EH (cell line): ENCODE results near the gene SLC8B1.
"Not testable (repeated sequence)": the region's sequence is repeated elsewhere in the genome, so short reads cannot be mapped to it uniquely, and the experiment has no call there.

ENCODE experiments used
- DNase-seq: peaks from one replicate; pipeline ENCODE4 v3.0.0-alpha.2; 2015; ENCODE audit warnings: low read depth

The SLC8B1 gene

GRCh38 chr12:113354192-113354591, 19.3 kb upstream of the SLC8B1 start:
- not testable (repeated sequence) for DNase-seq

- DNase-seq, result no peak
Measured at GRCh38 chr12:113351089-113351488, 16.2 kb upstream of the SLC8B1 start.

DNA sequence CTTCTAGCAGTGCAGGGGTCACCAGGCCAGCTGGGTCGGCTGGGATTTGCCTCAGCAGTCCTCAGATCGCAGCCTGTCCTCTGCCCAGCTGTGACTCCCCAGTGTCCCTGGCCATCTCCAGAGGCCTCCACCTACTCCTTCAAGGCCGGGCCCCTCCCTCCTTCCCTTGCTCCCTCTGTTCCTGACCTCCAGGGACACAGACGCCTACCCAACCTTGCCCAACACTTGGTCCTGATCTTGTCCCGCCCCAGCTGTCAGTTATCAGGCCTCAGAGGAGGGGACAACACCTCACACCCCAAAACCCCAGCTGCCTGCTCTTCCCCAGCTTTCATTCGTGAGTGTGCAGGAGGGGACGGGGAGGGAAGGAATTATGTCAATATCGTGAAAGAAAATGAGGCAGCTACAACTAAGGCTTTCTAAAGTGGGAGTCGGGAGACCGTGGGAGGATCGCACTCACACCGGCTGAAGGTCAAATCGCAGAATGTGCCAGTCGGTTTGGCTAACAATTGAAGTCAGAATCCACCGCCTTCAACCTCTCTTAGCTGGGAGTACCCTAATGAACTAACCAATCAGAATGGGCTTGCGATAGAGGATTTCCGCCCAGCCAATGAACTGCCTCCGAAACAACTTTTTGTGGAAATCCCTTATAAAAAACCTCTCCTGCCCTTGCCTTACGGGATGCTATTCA, 14.1 kb upstream of the SLC8B1 start:
- DNase-seq, result no peak

DNA sequence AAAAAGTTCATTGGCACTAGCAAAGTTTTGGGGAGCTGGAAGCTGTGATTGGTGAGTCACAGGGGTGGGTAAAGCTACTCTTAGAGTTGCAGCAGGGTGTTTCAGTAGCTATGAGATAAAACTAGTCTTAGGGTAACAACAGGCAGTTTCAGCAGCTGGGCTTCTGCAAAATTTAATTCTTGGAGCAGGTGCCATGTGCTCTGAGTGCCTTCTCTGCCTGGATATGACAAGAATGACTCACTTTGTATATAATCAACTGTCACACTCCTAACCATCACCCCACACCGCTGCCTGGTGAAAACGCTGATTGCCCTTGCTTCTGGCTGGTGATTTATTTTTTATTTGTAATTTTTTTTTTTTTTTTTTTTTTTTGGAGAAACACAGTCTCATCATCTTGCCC, 13.0 kb upstream of the SLC8B1 start:
- DNase-seq, result no peak

DNA sequence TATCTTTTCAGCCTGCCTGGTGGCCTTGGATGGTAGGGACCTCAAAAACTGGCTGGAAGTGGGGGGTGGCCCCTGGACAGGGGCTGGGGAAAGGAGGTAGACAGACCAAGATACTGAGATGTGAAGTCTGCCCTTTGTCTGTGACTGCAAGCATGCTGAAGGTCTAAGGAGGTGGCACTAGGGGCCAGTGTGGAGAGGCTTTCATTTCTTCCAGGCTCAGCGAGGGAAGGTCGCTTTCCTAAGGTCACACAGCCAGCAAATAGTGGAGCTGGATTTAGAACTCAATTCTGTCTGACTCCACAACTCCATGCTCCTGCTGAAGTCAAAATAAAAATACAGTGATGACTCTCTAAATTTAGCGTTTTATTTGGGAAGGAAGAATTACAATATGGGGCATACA, 12.2 kb upstream of the SLC8B1 start:
- DNase-seq, result no peak

DNA sequence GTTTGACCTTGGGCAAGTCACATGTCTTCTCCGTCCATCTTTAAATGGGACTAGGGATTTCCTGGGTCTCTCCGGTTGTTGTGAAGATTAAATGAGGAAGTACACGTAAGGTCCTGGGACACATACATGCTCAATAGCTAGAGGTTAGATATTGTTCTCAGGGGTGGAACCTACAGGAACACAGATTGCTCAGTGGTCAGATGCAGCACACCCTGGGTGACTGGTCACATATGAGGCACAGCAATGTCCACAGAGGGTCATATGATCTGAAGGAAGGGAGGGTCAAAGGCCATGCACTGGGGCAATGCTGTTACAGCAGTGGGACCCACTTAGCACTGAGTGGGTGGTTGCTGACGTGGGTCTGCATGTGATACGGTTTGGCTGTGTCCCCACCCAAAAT, 11.4 kb upstream of the SLC8B1 start:
- no peak for DNase-seq

GRCh38 chr12:113345318-113345717, 10.4 kb upstream of the SLC8B1 start:
- DNase-seq, result no peak

DNA sequence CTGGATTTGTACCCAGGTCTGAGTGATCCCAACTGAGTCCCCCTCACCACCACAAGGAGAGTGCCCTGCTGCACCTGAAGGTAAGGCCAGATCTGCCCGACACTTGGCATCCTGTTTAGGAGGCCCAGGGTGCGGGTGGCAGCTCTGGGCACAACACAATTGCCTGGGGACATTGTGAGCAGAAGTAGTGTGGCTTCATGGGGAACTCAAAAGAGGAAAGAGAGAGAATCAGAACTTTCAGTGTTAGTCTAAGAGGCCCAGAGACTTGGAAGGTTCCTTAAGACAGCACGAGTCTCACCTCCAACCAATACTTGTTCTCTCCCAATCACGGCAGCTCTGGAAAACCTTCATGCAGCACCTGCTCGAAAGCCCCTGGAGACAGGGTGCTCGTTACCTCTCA, 6.6 kb upstream of the SLC8B1 start:
- no peak for DNase-seq

DNA sequence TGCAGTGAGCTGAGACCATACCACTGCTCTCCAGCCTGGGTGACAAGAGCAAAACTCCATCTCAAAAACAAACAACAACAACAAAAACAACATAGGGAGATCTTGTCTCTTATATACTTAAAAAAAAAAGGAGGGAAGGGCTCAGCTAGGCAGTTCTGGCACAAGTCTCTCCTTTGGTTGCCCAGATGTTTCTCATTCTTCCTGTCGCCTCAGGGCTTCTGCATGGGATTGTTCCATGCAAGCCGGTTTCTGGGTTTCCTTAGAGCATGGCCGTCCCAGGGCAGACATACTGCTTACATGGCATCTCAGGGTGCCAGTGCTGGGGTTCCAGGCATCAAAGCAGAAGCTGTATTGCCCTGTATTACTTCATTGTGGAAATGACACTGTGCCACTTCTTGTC, 5.2 kb upstream of the SLC8B1 start:
- peak; percentile 33 for DNase-seq

DNA sequence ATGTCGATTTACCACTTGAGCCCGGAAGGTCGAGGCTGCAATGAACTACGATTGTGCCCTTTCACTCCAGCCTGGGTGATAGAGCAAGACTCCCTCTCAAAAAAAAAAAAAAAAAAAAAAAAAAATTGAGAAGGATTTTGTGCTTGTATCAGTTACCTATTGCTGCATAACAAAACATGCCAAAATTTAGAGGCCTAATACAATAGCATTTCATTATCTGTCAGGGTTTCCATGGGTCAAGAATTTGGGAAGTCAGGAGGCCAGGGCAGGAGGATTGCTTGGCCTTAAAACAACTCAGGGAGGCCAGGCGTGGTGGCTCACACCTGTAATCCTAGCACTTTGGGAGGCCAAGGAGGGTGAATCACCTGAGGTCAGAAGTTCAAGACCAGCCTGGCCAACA, 4.6 kb upstream of the SLC8B1 start:
- no peak for DNase-seq

DNA sequence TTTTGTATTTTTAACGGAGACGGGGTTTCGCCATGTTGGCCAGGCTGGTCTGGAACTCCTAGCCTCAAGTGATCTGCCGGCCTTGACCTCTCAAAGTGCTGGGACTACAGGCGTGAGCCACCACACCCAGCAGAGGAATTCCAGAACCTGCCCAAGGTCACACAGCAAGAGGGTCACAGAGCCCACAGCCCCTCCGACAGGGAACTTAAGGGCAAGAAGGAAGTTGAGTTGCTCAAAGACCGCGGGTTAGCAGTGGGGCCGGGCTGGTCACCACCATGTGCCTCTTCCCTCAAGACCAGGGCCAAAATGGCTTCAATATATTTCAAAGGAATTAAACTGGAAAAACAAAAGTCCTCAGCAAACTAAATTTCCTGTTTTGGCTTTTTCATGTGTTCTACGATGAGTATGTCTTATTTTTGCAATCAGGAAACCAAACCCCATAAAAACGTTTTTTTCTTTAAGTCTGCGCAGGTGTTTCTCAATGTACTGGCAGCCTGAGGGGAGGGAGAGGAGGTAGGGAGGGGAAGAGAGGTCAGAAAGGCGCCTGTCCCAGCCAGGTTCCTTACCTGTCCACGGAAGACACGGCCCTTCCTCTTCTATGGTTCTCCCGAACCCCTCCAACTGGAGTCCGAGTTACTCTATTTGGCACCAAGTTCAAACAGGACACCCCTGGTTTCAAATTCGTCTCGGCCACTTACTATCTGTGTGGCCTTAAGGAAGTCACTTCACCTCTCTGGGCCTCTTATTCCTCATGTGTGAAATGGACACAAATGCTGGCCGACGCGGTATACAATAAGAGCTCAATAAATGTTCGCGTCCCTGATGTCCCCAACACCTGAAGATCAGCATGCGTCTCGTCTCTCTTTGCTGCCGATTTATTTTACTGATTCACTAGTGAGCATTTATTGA, 778 bp downstream of the SLC8B1 start:
- no peak for DNase-seq

GRCh38 chr12:113333418-113333750, 1.5 kb downstream of the SLC8B1 start:
- no peak for DNase-seq

DNA sequence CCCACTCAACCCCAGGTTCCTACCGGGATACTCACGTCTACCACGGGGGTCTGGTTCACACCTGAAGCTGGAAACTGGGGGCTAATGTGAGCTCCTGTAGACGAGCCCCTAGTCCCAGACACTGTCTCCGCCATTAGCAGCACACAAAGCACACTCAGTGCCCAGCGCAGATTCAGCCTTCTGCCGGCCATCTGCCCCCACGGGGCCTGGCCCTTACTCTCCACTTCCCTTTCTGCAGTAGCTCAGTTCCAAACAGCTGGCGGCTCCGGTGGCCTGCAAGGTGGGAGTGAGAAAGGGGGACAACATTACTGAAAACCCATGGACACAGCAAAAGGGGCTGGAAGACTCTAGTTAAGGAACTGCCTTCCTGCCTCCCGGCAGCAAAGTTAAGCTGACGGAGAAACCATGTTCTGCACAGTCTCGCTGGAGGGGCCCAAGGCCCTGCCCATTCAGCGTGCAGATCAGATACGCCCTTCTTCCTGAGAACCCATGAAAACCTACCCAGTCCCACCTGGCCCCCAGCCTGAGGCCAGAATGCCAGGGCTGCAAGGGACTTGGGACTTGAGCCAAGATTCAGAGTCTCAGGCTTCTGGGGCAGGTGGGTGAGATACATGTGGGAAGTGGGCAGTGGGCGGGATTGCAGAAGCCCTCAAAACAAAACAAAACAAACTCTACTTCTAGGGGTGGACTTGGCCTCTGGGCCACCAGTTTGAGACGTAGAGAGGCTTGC, 2.1 kb downstream of the SLC8B1 start:
- DNase-seq, result no peak

DNA sequence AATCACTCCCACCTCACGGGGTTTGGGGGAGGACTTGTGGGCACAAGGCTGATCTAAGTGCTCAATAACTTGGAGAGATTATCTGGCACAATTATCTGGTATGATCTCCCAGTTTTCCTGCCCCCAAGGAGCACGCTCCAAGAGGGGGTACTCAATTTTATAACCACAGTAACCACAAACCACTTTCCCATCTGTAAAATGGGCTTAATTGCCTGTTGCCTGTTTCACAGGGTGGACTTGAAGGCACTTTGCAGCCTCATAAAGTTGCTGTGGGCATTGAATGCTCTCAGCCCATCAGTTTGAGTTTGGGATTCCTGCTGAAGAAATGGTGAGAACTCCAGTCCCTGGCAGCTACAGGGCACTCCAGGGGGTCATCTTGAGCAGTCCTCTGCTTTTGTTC, 4.4 kb downstream of the SLC8B1 start:
- no peak for DNase-seq

GRCh38 chr12:113329791-113330417, 5.0 kb downstream of the SLC8B1 start:
- DNase-seq, result no peak

GRCh38 chr12:113329022-113329790, 5.7 kb downstream of the SLC8B1 start:
- peak; percentile 59 for DNase-seq

DNA sequence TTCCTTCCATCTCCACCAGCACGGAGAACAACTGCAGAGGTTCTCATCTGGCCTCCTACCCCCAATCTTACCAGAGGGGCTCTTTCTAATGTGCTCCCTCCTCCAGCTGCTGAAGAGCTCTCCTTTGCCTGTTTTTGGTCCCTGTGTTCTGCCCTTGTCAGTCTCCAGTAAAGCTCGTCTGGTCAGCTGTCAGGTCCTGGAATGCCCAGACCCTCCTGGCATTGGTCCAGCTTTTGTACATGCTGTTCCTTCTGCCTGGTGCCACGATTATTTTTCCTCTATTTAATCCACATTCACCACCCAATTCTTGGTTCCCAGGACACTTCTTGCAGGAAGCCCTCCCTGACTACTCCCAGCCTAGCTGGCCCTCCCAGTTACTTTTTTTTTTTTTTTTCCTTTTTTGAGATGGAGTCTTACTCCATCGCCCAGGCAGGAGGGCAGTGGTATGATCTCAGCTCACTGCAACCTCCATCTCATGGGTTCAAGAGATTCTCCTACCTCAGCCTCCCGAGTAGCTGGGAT, 6.5 kb downstream of the SLC8B1 start:
- DNase-seq, result no peak

GRCh38 chr12:113326775-113327395, 8.0 kb downstream of the SLC8B1 start:
- no peak for DNase-seq

- DNase-seq, result peak; percentile 81
Measured at GRCh38 chr12:113325916-113326315, 9.0 kb downstream of the SLC8B1 start.

DNA sequence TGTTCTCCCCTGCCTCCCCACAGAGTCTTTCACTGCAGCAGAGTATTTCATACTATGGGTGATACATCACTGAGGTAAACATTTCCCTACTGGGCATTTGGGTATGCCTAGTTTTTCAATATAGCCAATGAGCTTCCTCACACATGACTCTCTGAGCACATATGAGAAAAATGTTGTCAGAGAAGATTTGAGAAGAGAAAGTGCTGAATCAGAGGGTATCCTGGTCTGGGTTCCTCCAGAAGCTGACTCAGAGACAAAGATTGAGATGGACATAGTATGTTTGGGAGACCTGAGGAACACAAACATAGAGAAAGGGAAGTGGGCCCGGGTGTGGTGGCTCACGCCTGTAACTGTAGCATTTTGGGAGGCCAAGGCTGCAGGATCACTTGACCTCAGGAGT, 12.6 kb downstream of the SLC8B1 start:
- peak; percentile 86 for DNase-seq

DNA sequence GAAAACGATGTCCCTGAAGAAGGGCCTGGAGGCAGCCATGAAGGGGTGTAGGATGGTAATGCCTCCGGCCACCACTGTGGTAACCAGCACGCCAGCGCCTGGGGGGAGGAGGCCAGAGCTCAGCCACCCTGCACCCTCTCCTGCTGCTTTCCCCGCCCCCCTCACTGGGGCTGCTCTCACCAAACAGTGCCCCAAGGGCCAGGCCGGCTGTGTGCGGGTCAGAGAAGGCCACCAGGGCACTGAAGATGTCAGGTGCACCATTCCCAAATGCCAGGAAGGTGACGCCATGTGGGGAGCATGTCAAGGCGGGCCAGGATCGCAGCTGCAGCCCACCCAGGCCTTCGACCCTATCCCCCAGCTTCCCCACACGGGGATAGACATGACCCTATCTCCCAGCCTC, 14.5 kb downstream of the SLC8B1 start:
- DNase-seq, result no peak
